Neuronal stem cell (in vitro differentiated cells): ENCODE results near the gene SLC5A5.

Experiments
- DNase-seq: peaks from one replicate; pipeline ENCODE4 v3.0.0-alpha.2; 2013; ENCODE audit warnings: low spot score
- H2AFZ ChIP-seq: one replicate; pipeline ENCODE4 v1.6.1; 2013; ENCODE audit warnings: mild to moderate bottlenecking, low read length, inconsistent platforms
- H2AK5ac ChIP-seq: 2 replicates; pipeline ENCODE4 v1.6.1; 2013; ENCODE audit warnings: low read depth, mild to moderate bottlenecking, inconsistent platforms, low read length, moderate library complexity, mixed read lengths
- H2BK120ac ChIP-seq: 2 replicates; pipeline ENCODE4 v1.6.1; 2013; ENCODE audit warnings: low read depth, mild to moderate bottlenecking, inconsistent platforms, low read length, moderate library complexity, mixed read lengths
- H2BK12ac ChIP-seq: one replicate; pipeline ENCODE4 v1.6.1; 2013; ENCODE audit warnings: low read length, inconsistent platforms
- H2BK15ac ChIP-seq: 2 replicates; pipeline ENCODE4 v1.6.1; 2013; ENCODE audit warnings: mild to moderate bottlenecking, low read length, inconsistent platforms, mixed read lengths
- H2BK5ac ChIP-seq: one replicate; pipeline ENCODE4 v1.6.1; 2013; ENCODE audit warnings: inconsistent platforms, mild to moderate bottlenecking, low read length, moderate library complexity
- H3K14ac ChIP-seq: one replicate; pipeline ENCODE4 v1.6.1; 2013; ENCODE audit warnings: low read length, inconsistent platforms
- H3K18ac ChIP-seq: 2 replicates; pipeline ENCODE4 v1.6.1; 2013; ENCODE audit warnings: low read length, inconsistent platforms
- H3K23ac ChIP-seq: 2 replicates; pipeline ENCODE4 v1.6.1; 2013; ENCODE audit warnings: low read depth, mild to moderate bottlenecking, mixed read lengths, low read length, inconsistent platforms; ENCODE audit not compliant: poor library complexity
- H3K27ac ChIP-seq: replicated peaks from 3 replicates; pipeline ENCODE4 v1.5.1; 2013; ENCODE audit warnings: low read length, inconsistent platforms
- H3K27me3 ChIP-seq, 3 experiments: 2 replicates each; pipeline ENCODE4 v1.6.1; 2013; ENCODE audit warnings: low read length in 3 of 3, mild to moderate bottlenecking in 2 of 3, inconsistent platforms in 1 of 3, low read depth in 1 of 3, mixed read lengths in 1 of 3, moderate library complexity in 1 of 3; ENCODE audit not compliant: control insufficient read depth in 3 of 3, insufficient read depth in 3 of 3
- H3K36me3 ChIP-seq, 2 donors: replicated peaks in 1 of 2; 2 replicates each; pipeline ENCODE4 v1.6.1; 2013; ENCODE audit warnings: low read length in 2 of 2; ENCODE audit not compliant: control insufficient read depth in 2 of 2, insufficient read depth in 2 of 2
- H3K4ac ChIP-seq: 2 replicates; pipeline ENCODE4 v1.6.1; 2013; ENCODE audit warnings: inconsistent platforms, mild to moderate bottlenecking, low read length, moderate library complexity
- H3K4me1 ChIP-seq, 2 donors: 1 replicate in 1 of 2; 2 replicates in 1 of 2; pipeline ENCODE4 v1.6.1; 2013; ENCODE audit warnings: low read length in 2 of 2, low read depth in 1 of 2; ENCODE audit not compliant: control insufficient read depth in 2 of 2, insufficient read depth in 1 of 2
- H3K4me2 ChIP-seq: one replicate; pipeline ENCODE4 v1.6.1; 2013; ENCODE audit warnings: mild to moderate bottlenecking, low read length, inconsistent platforms; ENCODE audit not compliant: insufficient read depth, poor library complexity, severe bottlenecking
- H3K4me3 ChIP-seq, 2 donors: 2 replicates each; pipeline ENCODE4 v1.5.1; 2013; ENCODE audit warnings: low read length in 2 of 2, mild to moderate bottlenecking in 2 of 2, inconsistent platforms in 1 of 2, moderate library complexity in 1 of 2
- H3K79me1 ChIP-seq: one replicate; pipeline ENCODE4 v1.6.1; 2013; ENCODE audit warnings: low read depth, mild to moderate bottlenecking, inconsistent platforms, low read length, moderate library complexity
- H3K9ac ChIP-seq: one replicate; pipeline ENCODE4 v1.6.1; 2013; ENCODE audit warnings: mild to moderate bottlenecking, low read depth, low read length, inconsistent platforms; ENCODE audit not compliant: poor library complexity
- H3K9me3 ChIP-seq, 2 donors: replicated peaks in 1 of 2; 2 replicates each; pipeline versions ENCODE3 to v1.6.1; 2013; ENCODE audit warnings: low read length in 2 of 2, mild to moderate bottlenecking in 2 of 2, inconsistent platforms in 1 of 2, low read depth in 1 of 2, mixed read lengths in 1 of 2, moderate library complexity in 1 of 2; ENCODE audit not compliant: control insufficient read depth in 2 of 2, insufficient read depth in 1 of 2
- H4K8ac ChIP-seq: one replicate; pipeline ENCODE4 v1.6.1; 2013; ENCODE audit warnings: low read depth, mild to moderate bottlenecking, inconsistent platforms, low read length, moderate library complexity
- H4K91ac ChIP-seq: one replicate; pipeline ENCODE4 v1.6.1; 2013; ENCODE audit warnings: low read length, low read depth, mild to moderate bottlenecking, inconsistent platforms; ENCODE audit not compliant: poor library complexity
- WGBS, 2 donors: extraction: QIAGEN DNeasy Blood & Tissue Kit; methylation state at CpG; one replicate each; pipeline ENCODE4 v1.1.7; 2013; ENCODE audit warnings: missing lambda C conversion rate in 2 of 2, mixed read lengths in 1 of 2; ENCODE audit not compliant: insufficient read length in 2 of 2, insufficient replicate concordance in 1 of 2; ENCODE audit errors: extremely low coverage in 2 of 2; 5-methylcytosine and 5-hydroxymethylcytosine counted together

Gene SLC5A5

GRCh38 chr19:17830567-17831418, 41.0 kb upstream of the SLC5A5 start:
- H3K23ac ChIP-seq = peak overlapping the region; percentile 96

GRCh38 chr19:17831419-17831888, 40.3 kb upstream of the SLC5A5 start:
- H2AK5ac ChIP-seq = peak overlapping the region; percentile 97
- H2BK5ac ChIP-seq = peak overlapping the region; percentile 53
- peak overlapping the region; percentile 56 for H2BK120ac ChIP-seq
- peak overlapping the region; percentile 53 for H3K4ac ChIP-seq
- no peak overlapping the region for H4K8ac ChIP-seq
- peak overlapping the region; percentile 32 for H3K27ac ChIP-seq
- peaks cover 7 to 19% of the 10 kb centered on the region in 2 donors for H3K4me1 ChIP-seq
- no peak overlapping the region for H3K9ac ChIP-seq
- H3K9me3 ChIP-seq = no peaks in the 10 kb centered on the region
- no peak for DNase-seq
- no peak overlapping the region for H4K91ac ChIP-seq
- H2AFZ ChIP-seq = peak overlapping the region; percentile 62
- peak overlapping the region; percentile 94 for H2BK12ac ChIP-seq
- H3K4me3 ChIP-seq = peak overlapping the region in 1 of 2 donors; percentile 75
- H2BK15ac ChIP-seq = peak overlapping the region; percentile 69
- H3K18ac ChIP-seq = peak overlapping the region; percentile 96
- peak overlapping the region; percentile 71 for H3K14ac ChIP-seq
- H3K27me3 ChIP-seq = peaks cover 0 to 5% (median 0%) of the 10 kb centered on the region in 3 experiments
- no peaks in the 10 kb centered on the region for H3K79me1 ChIP-seq
- H3K36me3 ChIP-seq = no peaks in the 10 kb centered on the region
- H3K4me2 ChIP-seq = peak overlapping the region; percentile 40
- H3K23ac ChIP-seq = peak overlapping the region; percentile 96
- WGBS, 2 donors = no CpG with 5 or more reads among the region's 25 CpGs

More at GRCh38 chr19:17830567-17831418, 41.0 kb upstream of the SLC5A5 start:
- peak overlapping the region; percentile 94 for H2BK12ac ChIP-seq
- no peak overlapping the region for H4K91ac ChIP-seq
- H3K4me1 ChIP-seq = peaks cover 7 to 19% of the 10 kb centered on the region in 2 donors
- H3K4me2 ChIP-seq = peak overlapping the region; percentile 89
- peak overlapping the region; percentile 38 for H3K14ac ChIP-seq
- no peak overlapping the region for H4K8ac ChIP-seq
- H3K27ac ChIP-seq = peak overlapping the region; percentile 96
- H2AK5ac ChIP-seq = peak overlapping the region; percentile 97
- H3K4me3 ChIP-seq = peak overlapping the region; percentile 15 to 80
- no peaks in the 10 kb centered on the region for H3K36me3 ChIP-seq
- H2BK15ac ChIP-seq = peak overlapping the region; percentile 97
- DNase-seq = peak; percentile 84
- no peaks in the 10 kb centered on the region for H3K9me3 ChIP-seq
- peak overlapping the region; percentile 87 for H3K9ac ChIP-seq
- H3K18ac ChIP-seq = peak overlapping the region; percentile 96
- H2BK120ac ChIP-seq = peak overlapping the region; percentile 56
- peaks cover 0 to 3% (median 0%) of the 10 kb centered on the region in 3 experiments for H3K27me3 ChIP-seq
- no peak overlapping the region for H3K4ac ChIP-seq
- peak overlapping the region; percentile 86 for H2AFZ ChIP-seq
- peak overlapping the region; percentile 93 for H2BK5ac ChIP-seq
- no peaks in the 10 kb centered on the region for H3K79me1 ChIP-seq
- no CpG with 5 or more reads among the region's 50 CpGs for WGBS, 2 donors

- Histone ChIP-seq H4K8ac (no peak overlapping the region), H2BK12ac (no peak overlapping the region), H3K9ac (no peak overlapping the region), H3K36me3 (no peaks in the 10 kb centered on the region), H3K4me1 (peaks cover 7 to 19% of the 10 kb centered on the region in 2 donors), H2AFZ (no peak overlapping the region), H3K18ac (no peak overlapping the region), H4K91ac (no peak overlapping the region), H3K79me1 (no peaks in the 10 kb centered on the region), H3K23ac (peak overlapping the region; percentile 13), H3K4me3 (no peak overlapping the region), H3K27me3 (peaks cover 0 to 5% (median 0%) of the 10 kb centered on the region in 3 experiments), H2BK15ac (no peak overlapping the region), H2BK5ac (no peak overlapping the region), H3K4ac (no peak overlapping the region), H2BK120ac (no peak overlapping the region), H3K14ac (no peak overlapping the region), H3K4me2 (no peak overlapping the region), H3K9me3 (no peaks in the 10 kb centered on the region), H3K27ac (no peak overlapping the region), H2AK5ac (peak overlapping the region; percentile 77)
- WGBS, 2 donors = no CpG with 5 or more reads among the region's 17 CpGs
- DNase-seq = no peak
Measured at GRCh38 chr19:17832443-17833208, 39.1 kb upstream of the SLC5A5 start.
